D721Med (cell line): ENCODE measurements around the gene SARDH.

Experiments used
- DNase-seq: peaks from one replicate; pipeline ENCODE4 v3.0.0; 2011; ENCODE audit warnings: low spot score; ENCODE audit not compliant: insufficient read length
- FAIRE-seq: peaks from 2 replicates; lab custom pipeline; 2011; peaks lifted over from hg19 to GRCh38; lab: Jason Lieb, UNC
- TF ChIP-seq, protein P1 (sequence below): IDR thresholded peaks from 2 replicates; pipeline ENCODE4 v1.5.1; 2012; ENCODE audit warnings: mild to moderate bottlenecking, control low read depth; ENCODE audit not compliant: insufficient read depth; ENCODE audit errors: missing control alignments

Gene SARDH

DNA sequence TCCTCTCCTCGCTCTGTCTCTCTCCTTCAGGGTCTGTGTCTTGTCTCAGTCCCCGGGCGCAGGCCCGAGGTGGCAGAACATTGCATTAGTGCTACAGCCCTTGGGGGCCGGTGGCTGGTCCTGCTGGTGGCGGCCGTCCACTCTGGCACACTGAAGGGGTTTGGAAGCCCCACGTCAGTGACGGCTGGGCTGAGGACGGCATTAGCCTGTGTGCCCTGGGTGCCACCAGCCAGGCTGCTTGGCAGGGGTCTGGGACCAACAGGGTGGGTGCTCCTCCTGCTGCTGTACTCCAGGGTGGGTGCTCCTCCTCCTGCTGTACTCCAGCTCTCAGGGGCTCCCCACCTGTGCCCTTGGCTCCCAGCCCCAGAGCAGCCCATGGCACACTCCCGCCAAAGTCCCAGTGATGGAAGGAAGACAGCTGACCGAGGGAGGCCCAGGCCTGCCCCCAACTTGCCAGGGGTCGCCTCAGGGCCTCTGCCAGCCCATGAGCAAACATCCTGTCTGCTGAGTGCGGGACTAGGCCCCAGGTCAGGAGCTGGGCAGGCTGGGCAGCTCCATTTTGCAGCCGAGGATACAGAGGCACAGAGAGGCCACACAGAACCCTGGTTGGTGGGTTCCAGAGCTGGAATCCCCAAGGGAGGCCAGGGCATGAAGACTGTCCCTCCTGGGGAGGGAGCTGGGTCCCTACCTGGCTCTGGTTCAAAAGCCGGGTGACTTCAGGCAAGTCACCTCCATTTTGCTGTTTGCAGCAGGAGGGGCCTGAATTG, 27.3 kb downstream of the SARDH start:
- DNase-seq = no peak
- no peak for FAIRE-seq
- TF ChIP-seq, protein P1, sequence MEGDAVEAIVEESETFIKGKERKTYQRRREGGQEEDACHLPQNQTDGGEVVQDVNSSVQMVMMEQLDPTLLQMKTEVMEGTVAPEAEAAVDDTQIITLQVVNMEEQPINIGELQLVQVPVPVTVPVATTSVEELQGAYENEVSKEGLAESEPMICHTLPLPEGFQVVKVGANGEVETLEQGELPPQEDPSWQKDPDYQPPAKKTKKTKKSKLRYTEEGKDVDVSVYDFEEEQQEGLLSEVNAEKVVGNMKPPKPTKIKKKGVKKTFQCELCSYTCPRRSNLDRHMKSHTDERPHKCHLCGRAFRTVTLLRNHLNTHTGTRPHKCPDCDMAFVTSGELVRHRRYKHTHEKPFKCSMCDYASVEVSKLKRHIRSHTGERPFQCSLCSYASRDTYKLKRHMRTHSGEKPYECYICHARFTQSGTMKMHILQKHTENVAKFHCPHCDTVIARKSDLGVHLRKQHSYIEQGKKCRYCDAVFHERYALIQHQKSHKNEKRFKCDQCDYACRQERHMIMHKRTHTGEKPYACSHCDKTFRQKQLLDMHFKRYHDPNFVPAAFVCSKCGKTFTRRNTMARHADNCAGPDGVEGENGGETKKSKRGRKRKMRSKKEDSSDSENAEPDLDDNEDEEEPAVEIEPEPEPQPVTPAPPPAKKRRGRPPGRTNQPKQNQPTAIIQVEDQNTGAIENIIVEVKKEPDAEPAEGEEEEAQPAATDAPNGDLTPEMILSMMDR = no peak

DNA sequence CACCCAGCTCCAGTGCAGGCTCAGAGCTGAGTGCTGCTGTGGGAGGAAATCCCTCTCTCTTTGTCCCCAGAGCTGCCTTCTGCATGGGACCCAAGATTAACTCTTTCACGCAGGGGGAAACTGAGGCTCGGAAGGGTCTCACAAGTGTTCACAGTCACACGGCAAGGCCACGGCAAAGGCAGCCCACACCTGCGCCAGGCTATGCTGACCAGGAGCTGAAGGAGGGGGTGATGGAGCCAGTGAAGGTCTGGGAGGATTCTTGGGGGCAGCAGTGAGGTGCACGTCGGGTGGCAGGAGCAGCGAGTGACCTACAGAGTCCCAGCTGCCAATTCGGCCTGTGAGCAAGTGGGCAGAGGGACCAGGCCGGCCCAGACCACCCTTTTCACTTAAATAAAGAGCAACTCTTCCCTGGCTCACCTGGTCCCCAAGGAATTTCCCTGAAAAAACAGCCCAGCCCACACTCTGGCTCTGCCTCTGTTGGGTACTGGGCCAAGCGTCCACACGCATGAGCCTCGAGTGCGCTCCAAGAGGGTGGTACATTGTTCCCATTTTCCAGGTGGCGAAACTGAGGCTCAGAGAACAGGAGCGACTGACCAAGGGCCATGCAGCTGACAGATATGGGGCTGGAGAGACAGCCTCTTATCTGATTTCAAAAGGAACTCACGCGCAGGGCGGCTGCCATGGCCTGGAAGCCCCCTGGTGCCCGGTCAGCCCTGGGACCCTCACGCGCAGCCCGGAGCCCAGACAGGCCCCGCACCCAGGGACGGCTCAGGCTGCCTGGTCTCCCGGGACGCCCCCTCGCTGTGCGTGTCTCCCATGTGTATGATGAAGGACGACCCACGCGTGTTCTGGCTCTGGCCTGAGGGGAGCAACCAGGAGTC, 28.2 kb downstream of the SARDH start:
- TF ChIP-seq, protein P1 = no peak
- DNase-seq = no peak
- no peak for FAIRE-seq

DNA sequence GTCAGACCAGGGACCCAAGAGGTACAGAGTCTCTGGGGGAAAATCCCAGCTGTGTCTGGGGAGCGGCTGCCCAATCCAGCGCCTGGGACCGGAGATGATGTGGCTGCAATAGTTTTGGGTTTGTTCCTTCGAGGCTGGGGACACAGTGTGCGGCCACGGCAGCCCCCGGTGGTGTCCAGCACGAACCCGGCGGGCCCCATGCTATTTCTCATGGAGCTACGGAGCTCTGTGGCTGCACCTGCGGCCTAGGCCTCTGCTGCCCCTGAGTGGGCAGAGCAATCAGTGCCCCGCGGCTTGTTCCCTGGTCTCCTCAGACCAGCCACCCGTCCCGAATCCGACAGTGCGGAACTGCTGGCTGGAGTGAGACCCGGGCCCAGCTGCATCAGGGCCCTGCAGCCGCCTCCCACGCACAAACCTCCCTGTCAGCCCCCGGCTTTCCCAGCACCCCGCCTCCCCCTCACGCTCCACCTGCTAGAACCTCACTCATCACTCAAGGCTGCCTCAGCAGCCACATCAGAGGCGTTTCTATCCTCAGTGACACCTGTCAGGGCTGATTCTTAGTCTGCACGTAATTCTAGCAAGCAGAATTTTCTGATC, 29.0 kb downstream of the SARDH start:
- TF ChIP-seq, protein P1 = no peak
- no peak for DNase-seq
- no peak for FAIRE-seq

DNA sequence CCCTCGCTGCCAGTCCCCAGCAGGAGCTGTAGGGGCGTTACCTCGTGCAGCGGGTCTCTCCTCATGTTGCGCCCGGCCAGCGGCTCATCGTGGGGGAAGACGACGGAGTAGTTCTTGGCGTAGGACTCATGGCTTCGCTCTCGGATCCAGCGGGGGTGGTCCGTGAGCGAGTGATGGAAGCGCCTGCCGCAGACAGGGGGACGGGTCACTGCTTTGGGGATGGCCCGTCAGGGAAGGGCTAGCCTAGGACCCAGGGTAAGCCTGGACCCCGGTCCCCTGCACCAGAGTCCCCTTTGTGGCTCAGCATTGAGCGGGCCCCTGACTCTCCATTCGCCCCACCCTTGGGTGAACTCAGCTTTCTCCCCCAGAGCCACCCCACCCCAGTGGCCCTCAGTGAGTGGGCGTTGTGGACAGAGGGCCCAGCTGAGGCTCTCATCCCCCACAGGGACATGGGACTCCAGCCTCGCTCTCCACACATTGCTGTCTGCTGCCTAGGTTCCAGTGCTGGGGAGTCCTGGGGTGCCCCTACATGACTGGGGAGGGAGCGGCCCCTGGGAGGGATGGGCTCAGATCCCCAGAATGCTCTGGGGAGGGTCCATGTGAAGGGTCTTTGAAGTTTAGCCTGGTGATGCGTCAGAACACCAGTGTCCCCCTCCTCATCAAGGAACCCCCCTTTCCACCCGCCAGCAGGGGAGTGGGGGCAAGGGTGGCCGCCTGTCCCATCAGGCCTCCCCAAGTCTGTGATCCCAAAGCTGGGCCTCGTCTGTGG, 29.7 kb downstream of the SARDH start:
- no peak for DNase-seq
- FAIRE-seq = no peak

DNA sequence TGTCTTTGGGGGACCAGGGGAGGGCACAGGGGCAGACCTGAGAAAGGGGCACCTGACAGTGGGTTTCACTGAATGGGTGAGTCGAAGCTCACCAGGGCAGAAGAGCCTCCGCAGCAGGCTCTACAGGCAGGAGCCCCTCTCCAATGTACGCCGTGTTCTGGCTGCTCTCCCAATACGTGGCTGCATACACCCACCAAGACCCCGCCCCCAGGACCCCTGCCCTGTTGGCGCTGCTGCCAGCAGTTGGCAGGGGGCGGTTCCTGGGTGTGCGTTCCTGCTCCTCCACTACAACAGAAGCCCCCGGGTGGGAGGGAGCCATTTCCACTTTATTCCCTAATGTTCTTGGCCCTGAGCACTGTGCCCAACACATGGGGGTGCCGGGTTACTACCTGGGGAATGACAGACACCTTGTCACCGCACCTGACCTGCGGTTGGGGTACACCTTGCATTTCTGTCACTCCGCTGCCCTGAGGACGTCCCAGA, 30.3 kb downstream of the SARDH start:
- TF ChIP-seq, protein P1 = no peak
- FAIRE-seq (no peak), DNase-seq (no peak)

More for the DNA sequence above, 29.7 kb downstream of the SARDH start:
- TF ChIP-seq, protein P1 = no peak

DNA sequence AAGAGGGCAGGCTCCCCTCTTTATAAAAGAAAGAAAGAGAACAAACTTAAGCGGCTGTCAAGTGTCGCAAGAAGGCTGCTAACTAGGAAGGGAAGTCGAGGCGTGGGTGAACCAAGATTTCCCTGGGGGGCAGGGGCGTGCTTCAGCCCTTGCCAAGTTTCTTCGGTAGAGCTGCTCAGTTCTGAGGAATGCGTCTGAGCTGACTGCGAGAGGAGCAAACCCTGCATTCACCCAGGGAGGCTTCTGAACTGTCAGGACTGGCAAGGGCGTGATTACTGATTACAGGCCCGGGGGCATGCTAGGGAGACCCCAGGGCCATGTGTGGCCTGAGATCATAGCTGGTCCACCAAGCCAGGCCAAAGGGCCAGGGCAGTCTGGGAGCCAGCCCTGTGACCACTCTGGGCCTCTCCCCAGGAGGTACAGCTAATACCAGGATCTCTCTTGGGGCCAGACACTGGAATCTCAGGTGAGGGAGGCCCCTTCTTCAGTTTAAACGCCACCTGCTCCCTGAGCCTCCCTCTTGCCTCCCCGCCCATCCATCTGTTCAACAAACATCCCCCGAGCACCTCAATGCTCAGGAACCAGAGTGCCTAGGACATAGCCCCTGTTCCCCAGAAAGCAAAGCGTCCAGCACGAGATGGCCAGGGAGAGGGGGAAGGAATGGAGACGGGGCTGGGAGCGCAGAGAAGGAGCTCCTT, 30.9 kb downstream of the SARDH start:
- FAIRE-seq (no peak), DNase-seq (no peak)
- TF ChIP-seq, protein P1 = no peak
